GM23338 (cell line): ENCODE results near the gene NRG3. TPM values are rescaled to one million over a fixed set of nuclear protein-coding genes. Genes with fewer than 3 reads are reported as not detected.

ENCODE experiments used
- ATAC-seq: fragments of 200-7000 bp; cut with Tn5 transposase; 3 replicates; pipeline ENCODE4 v1.9.1; 2020
- DNase-seq: peaks from one replicate; pipeline ENCODE4 v3.0.0-alpha.2; 2015; ENCODE audit warnings: low spot score
- H2AFZ ChIP-seq: fragments of 200-600 bp; sonication (generic); 2 replicates; pipeline ENCODE4 v1.8.0; 2016; ENCODE audit warnings: antibody characterized with exemption, mild to moderate bottlenecking, moderate library complexity
- H3F3A ChIP-seq: fragments of 200-600 bp; sonication (generic); replicated peaks from 2 replicates; pipeline ENCODE4 v1.8.0; 2017; ENCODE audit warnings: antibody characterized with exemption, mixed run types, low read depth
- H3K27ac ChIP-seq: fragments of 200-600 bp; sonication (generic); 2 replicates; pipeline ENCODE4 v1.6.1; 2016; ENCODE audit warnings: low read depth
- H3K27me3 ChIP-seq: fragments of 200-600 bp; sonication (generic); 2 replicates; pipeline ENCODE4 v1.8.0; 2016; ENCODE audit warnings: mild to moderate bottlenecking, mixed run types, moderate library complexity; ENCODE audit not compliant: insufficient read depth
- H3K36me3 ChIP-seq: fragments of 200-600 bp; sonication (generic); 2 replicates; pipeline ENCODE4 v1.8.0; 2016; ENCODE audit warnings: mild to moderate bottlenecking; ENCODE audit not compliant: insufficient read depth
- H3K4me1 ChIP-seq: fragments of 200-600 bp; sonication (generic); 2 replicates; pipeline ENCODE4 v1.8.0; 2016; ENCODE audit warnings: mild to moderate bottlenecking, moderate library complexity; ENCODE audit not compliant: insufficient read depth
- H3K4me2 ChIP-seq: fragments of 200-600 bp; sonication (generic); 2 replicates; pipeline ENCODE4 v1.7.1; 2017; ENCODE audit warnings: mixed run types
- H3K4me3 ChIP-seq: fragments of 200-600 bp; sonication (generic); 2 replicates; pipeline ENCODE4 v1.6.1; 2016; ENCODE audit warnings: mixed run types
- H3K79me2 ChIP-seq: fragments of 200-600 bp; sonication (generic); replicated peaks from 2 replicates; pipeline ENCODE4 v1.8.0; 2017; ENCODE audit warnings: mild to moderate bottlenecking; ENCODE audit not compliant: insufficient read depth
- H3K9me2 ChIP-seq: fragments of 200-600 bp; sonication (generic); 2 replicates; pipeline ENCODE4 v1.8.0; 2017; ENCODE audit not compliant: insufficient read depth
- H4K20me1 ChIP-seq: fragments of 200-600 bp; sonication (generic); replicated peaks from 2 replicates; pipeline ENCODE4 v1.8.0; 2017; ENCODE audit warnings: mild to moderate bottlenecking; ENCODE audit not compliant: insufficient read depth
- H3K27ac Mint-ChIP-seq: 2 replicates; pipeline ENCODE4 v1.8.0; 2020; ENCODE audit warnings: inconsistent platforms, mild to moderate bottlenecking, moderate library complexity, mixed read lengths
- H3K27me3 Mint-ChIP-seq: 3 replicates; pipeline ENCODE4 v1.8.0; 2022; ENCODE audit warnings: low read depth, mild to moderate bottlenecking, moderate library complexity, mixed read lengths, inconsistent platforms; ENCODE audit not compliant: insufficient read depth, poor library complexity
- H3K36me3 Mint-ChIP-seq: 3 replicates; pipeline ENCODE4 v1.8.0; 2021; ENCODE audit warnings: low read depth, mild to moderate bottlenecking, inconsistent platforms, moderate library complexity, mixed read lengths
- H3K4me1 Mint-ChIP-seq: 3 replicates; pipeline ENCODE4 v1.8.0; 2020; ENCODE audit warnings: mild to moderate bottlenecking, inconsistent platforms, mixed read lengths
- H3K4me3 Mint-ChIP-seq: 3 replicates; pipeline ENCODE4 v1.8.0; 2021; ENCODE audit warnings: moderate library complexity, mild to moderate bottlenecking, inconsistent platforms, mixed read lengths
- H3K9me3 Mint-ChIP-seq: 3 replicates; pipeline ENCODE4 v1.8.0; 2020; ENCODE audit warnings: moderate library complexity, mild to moderate bottlenecking, inconsistent platforms, mixed read lengths
- CREB1 ChIP-seq: fragments of 250-450 bp; sonication (Bioruptor Pico); IDR thresholded peaks from 2 replicates; pipeline ENCODE4 v1.5.0; 2020; ENCODE audit warnings: low read depth, mild to moderate bottlenecking, moderate library complexity
- EZH2 ChIP-seq: fragments of 200-600 bp; sonication (generic); IDR thresholded peaks from one replicate; pipeline ENCODE4 v1.8.0; 2017; ENCODE audit warnings: antibody characterized with exemption, mild to moderate bottlenecking, low read depth; ENCODE audit not compliant: unreplicated experiment
- EZH2phosphoT487 ChIP-seq: fragments of 200-600 bp; sonication (generic); IDR thresholded peaks from one replicate; pipeline ENCODE4 v1.8.1; 2018; ENCODE audit warnings: antibody characterized with exemption; ENCODE audit not compliant: unreplicated experiment
- JUNB ChIP-seq: IDR thresholded peaks from one replicate; pipeline ENCODE4 v1.6.1; 2016; ENCODE audit warnings: antibody characterized with exemption; ENCODE audit not compliant: unreplicated experiment
- POLR2AphosphoS5 ChIP-seq: IDR thresholded peaks from 2 replicates; pipeline ENCODE4 v1.6.1; 2016; ENCODE audit warnings: antibody characterized with exemption, low read depth
- STAT1 ChIP-seq: IDR thresholded peaks from one replicate; pipeline ENCODE4 v1.6.1; 2016; ENCODE audit warnings: antibody characterized with exemption; ENCODE audit not compliant: unreplicated experiment
- ZNF114 ChIP-seq: fragments of 250-450 bp; sonication (Bioruptor Pico); IDR thresholded peaks from 2 replicates; pipeline ENCODE4 v1.5.0; 2020; ENCODE audit warnings: mild to moderate bottlenecking, moderate library complexity
- ZNF331 ChIP-seq: fragments of 250-450 bp; sonication (Bioruptor Pico); IDR thresholded peaks from 2 replicates; pipeline ENCODE4 v1.5.0; 2020; ENCODE audit warnings: low read depth, mild to moderate bottlenecking, moderate library complexity
- polyA plus RNA-seq: library from polyadenylated mRNA; unstranded; fragments of >200 nt; fragmentation: Nextera tagmentation; extraction: Ambion mirVana; gene quantifications from 2 replicates; pipeline ENCODE4 v1.2.1, GENCODE V29; 2016
- total RNA-seq: library from RNA; depleted of rRNA; stranded (reverse); fragments of >200 nt; shearing (Covaris generic); gene quantifications from 2 replicates; pipeline ENCODE4 v1.2.3, GENCODE V29; 2014
- TF ChIP-seq, protein P1 (sequence below): IDR thresholded peaks from one replicate; pipeline ENCODE4 v1.6.1; 2018; ENCODE audit warnings: antibody characterized with exemption; ENCODE audit not compliant: unreplicated experiment
- TF ChIP-seq, protein P2 (sequence below), 2 experiments: fragments of 200-600 bp in 1 of 2; sonication (generic) in 1 of 2; conservative IDR thresholded peaks; 2 replicates each; pipeline versions ENCODE4 v1.5.1 to v1.6.1; 2016 to 2017; ENCODE audit warnings: antibody characterized with exemption in 2 of 2, low read depth in 2 of 2, mild to moderate bottlenecking in 2 of 2, moderate library complexity in 1 of 2
- TF ChIP-seq, protein P3 (sequence below): IDR thresholded peaks from 2 replicates; pipeline ENCODE4 v1.6.1; 2016; ENCODE audit warnings: antibody characterized with exemption
- TF ChIP-seq, protein P4 (sequence below): fragments of 250-450 bp; sonication (Bioruptor Pico); IDR thresholded peaks from 2 replicates; pipeline ENCODE4 v1.5.0; 2020; ENCODE audit warnings: mild to moderate bottlenecking, moderate library complexity

NRG3 gene
- total and polyA plus RNA-seq, 2 experiments from 2014 or later: 1.9 to 3.9 TPM

DNA sequence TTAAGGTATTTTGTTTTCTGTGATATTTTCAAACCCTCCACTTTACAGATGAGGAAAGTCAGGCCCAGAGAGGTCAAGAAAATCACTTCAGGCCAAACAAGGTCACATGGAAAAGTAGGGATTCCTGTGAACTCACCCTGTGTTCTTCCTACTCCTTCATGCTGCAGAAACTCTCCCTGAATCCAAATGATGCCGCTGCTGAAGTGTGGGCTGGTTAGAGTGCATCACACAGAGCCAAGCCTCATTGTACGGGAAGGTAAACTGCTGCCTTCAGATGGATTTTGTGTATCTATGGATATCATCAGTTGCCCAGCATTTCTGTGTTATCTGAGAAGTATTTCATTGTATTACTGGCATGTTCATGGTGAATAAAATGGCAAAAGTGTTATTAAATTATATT, 75.4 kb downstream of the NRG3 start:
- Mint-ChIP-seq H3K9me3 (no peaks in the 10 kb centered on the region), H3K4me1 (peaks cover 3% of the 10 kb centered on the region), H3K36me3 (no peaks in the 10 kb centered on the region), H3K27me3 (no peaks in the 10 kb centered on the region), H3K27ac (no peak overlapping the region), H3K4me3 (no peak overlapping the region)
- TF ChIP-seq STAT1 (no peak), CREB1 (CRISPR knock-in tag) (no peak), ZNF331 (no peak), JUNB (no peak), ZNF114 (CRISPR knock-in tag) (no peak), EZH2 (no peak), POLR2AphosphoS5 (no peak), EZH2phosphoT487 (no peak)
- TF ChIP-seq, protein P1, sequence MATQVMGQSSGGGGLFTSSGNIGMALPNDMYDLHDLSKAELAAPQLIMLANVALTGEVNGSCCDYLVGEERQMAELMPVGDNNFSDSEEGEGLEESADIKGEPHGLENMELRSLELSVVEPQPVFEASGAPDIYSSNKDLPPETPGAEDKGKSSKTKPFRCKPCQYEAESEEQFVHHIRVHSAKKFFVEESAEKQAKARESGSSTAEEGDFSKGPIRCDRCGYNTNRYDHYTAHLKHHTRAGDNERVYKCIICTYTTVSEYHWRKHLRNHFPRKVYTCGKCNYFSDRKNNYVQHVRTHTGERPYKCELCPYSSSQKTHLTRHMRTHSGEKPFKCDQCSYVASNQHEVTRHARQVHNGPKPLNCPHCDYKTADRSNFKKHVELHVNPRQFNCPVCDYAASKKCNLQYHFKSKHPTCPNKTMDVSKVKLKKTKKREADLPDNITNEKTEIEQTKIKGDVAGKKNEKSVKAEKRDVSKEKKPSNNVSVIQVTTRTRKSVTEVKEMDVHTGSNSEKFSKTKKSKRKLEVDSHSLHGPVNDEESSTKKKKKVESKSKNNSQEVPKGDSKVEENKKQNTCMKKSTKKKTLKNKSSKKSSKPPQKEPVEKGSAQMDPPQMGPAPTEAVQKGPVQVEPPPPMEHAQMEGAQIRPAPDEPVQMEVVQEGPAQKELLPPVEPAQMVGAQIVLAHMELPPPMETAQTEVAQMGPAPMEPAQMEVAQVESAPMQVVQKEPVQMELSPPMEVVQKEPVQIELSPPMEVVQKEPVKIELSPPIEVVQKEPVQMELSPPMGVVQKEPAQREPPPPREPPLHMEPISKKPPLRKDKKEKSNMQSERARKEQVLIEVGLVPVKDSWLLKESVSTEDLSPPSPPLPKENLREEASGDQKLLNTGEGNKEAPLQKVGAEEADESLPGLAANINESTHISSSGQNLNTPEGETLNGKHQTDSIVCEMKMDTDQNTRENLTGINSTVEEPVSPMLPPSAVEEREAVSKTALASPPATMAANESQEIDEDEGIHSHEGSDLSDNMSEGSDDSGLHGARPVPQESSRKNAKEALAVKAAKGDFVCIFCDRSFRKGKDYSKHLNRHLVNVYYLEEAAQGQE: no peak
- TF ChIP-seq, protein P2, sequence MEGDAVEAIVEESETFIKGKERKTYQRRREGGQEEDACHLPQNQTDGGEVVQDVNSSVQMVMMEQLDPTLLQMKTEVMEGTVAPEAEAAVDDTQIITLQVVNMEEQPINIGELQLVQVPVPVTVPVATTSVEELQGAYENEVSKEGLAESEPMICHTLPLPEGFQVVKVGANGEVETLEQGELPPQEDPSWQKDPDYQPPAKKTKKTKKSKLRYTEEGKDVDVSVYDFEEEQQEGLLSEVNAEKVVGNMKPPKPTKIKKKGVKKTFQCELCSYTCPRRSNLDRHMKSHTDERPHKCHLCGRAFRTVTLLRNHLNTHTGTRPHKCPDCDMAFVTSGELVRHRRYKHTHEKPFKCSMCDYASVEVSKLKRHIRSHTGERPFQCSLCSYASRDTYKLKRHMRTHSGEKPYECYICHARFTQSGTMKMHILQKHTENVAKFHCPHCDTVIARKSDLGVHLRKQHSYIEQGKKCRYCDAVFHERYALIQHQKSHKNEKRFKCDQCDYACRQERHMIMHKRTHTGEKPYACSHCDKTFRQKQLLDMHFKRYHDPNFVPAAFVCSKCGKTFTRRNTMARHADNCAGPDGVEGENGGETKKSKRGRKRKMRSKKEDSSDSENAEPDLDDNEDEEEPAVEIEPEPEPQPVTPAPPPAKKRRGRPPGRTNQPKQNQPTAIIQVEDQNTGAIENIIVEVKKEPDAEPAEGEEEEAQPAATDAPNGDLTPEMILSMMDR (conservative IDR thresholded peaks at IDR 0.05; ENCODE audit: low read depth in 2 of 2): no peak
- TF ChIP-seq, protein P3, sequence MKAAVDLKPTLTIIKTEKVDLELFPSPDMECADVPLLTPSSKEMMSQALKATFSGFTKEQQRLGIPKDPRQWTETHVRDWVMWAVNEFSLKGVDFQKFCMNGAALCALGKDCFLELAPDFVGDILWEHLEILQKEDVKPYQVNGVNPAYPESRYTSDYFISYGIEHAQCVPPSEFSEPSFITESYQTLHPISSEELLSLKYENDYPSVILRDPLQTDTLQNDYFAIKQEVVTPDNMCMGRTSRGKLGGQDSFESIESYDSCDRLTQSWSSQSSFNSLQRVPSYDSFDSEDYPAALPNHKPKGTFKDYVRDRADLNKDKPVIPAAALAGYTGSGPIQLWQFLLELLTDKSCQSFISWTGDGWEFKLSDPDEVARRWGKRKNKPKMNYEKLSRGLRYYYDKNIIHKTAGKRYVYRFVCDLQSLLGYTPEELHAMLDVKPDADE: no peak
- TF ChIP-seq, protein P4, sequence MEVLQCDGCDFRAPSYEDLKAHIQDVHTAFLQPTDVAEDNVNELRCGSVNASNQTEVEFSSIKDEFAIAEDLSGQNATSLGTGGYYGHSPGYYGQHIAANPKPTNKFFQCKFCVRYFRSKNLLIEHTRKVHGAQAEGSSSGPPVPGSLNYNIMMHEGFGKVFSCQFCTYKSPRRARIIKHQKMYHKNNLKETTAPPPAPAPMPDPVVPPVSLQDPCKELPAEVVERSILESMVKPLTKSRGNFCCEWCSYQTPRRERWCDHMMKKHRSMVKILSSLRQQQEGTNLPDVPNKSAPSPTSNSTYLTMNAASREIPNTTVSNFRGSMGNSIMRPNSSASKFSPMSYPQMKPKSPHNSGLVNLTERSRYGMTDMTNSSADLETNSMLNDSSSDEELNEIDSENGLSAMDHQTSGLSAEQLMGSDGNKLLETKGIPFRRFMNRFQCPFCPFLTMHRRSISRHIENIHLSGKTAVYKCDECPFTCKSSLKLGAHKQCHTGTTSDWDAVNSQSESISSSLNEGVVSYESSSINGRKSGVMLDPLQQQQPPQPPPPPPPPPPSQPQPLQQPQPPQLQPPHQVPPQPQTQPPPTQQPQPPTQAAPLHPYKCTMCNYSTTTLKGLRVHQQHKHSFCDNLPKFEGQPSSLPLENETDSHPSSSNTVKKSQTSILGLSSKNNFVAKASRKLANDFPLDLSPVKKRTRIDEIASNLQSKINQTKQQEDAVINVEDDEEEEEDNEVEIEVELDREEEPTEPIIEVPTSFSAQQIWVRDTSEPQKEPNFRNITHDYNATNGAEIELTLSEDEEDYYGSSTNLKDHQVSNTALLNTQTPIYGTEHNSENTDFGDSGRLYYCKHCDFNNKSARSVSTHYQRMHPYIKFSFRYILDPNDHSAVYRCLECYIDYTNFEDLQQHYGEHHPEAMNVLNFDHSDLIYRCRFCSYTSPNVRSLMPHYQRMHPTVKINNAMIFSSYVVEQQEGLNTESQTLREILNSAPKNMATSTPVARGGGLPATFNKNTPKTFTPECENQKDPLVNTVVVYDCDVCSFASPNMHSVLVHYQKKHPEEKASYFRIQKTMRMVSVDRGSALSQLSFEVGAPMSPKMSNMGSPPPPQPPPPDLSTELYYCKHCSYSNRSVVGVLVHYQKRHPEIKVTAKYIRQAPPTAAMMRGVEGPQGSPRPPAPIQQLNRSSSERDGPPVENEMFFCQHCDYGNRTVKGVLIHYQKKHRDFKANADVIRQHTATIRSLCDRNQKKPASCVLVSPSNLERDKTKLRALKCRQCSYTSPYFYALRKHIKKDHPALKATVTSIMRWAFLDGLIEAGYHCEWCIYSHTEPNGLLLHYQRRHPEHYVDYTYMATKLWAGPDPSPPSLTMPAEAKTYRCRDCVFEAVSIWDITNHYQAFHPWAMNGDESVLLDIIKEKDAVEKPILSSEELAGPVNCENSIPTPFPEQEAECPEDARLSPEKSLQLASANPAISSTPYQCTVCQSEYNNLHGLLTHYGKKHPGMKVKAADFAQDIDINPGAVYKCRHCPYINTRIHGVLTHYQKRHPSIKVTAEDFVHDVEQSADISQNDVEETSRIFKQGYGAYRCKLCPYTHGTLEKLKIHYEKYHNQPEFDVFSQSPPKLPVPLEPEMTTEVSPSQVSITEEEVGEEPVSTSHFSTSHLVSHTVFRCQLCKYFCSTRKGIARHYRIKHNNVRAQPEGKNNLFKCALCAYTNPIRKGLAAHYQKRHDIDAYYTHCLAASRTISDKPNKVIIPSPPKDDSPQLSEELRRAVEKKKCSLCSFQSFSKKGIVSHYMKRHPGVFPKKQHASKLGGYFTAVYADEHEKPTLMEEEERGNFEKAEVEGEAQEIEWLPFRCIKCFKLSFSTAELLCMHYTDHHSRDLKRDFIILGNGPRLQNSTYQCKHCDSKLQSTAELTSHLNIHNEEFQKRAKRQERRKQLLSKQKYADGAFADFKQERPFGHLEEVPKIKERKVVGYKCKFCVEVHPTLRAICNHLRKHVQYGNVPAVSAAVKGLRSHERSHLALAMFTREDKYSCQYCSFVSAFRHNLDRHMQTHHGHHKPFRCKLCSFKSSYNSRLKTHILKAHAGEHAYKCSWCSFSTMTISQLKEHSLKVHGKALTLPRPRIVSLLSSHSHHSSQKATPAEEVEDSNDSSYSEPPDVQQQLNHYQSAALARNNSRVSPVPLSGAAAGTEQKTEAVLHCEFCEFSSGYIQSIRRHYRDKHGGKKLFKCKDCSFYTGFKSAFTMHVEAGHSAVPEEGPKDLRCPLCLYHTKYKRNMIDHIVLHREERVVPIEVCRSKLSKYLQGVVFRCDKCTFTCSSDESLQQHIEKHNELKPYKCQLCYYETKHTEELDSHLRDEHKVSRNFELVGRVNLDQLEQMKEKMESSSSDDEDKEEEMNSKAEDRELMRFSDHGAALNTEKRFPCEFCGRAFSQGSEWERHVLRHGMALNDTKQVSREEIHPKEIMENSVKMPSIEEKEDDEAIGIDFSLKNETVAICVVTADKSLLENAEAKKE (CRISPR knock-in tag): no peak
- no peak for ATAC-seq
- Histone ChIP-seq H3F3A (no peaks in the 10 kb centered on the region), H3K36me3 (no peaks in the 10 kb centered on the region), H3K27ac (no peak overlapping the region), H3K4me1 (no peaks in the 10 kb centered on the region), H3K4me3 (no peak overlapping the region), H3K4me2 (no peak overlapping the region), H3K27me3 (no peaks in the 10 kb centered on the region), H3K79me2 (no peaks in the 10 kb centered on the region), H2AFZ (no peak overlapping the region), H4K20me1 (no peaks in the 10 kb centered on the region), H3K9me2 (no peaks in the 10 kb centered on the region)
- no peak for DNase-seq
